Keratinocyte (primary cell): ENCODE measurements around the gene HHIPL2. TPM values are rescaled to one million over a fixed set of nuclear protein-coding genes. Genes with fewer than 3 reads are reported as not detected.

ENCODE experiments used
- DNase-seq: peaks from one replicate; pipeline ENCODE4 v3.0.0-alpha.2; 2011; ENCODE audit warnings: low read depth, missing footprints, low spot score
- FAIRE-seq: peaks from 2 replicates; lab custom pipeline; 2011; peaks lifted over from hg19 to GRCh38; lab: Jason Lieb, UNC
- H2AFZ ChIP-seq: 2 replicates; pipeline ENCODE4 v1.6.0; 2012; ENCODE audit warnings: low read length, control low read depth, inconsistent platforms; ENCODE audit not compliant: control insufficient read depth
- H3K27ac ChIP-seq: 2 replicates; pipeline ENCODE4 v1.5.1; 2011; ENCODE audit warnings: low read length; ENCODE audit not compliant: control insufficient read depth, insufficient read depth
- H3K27me3 ChIP-seq: 3 replicates; pipeline ENCODE4 v1.6.0; 2011; ENCODE audit warnings: low read length; ENCODE audit not compliant: control insufficient read depth, insufficient read depth; ENCODE audit errors: extremely low read depth
- H3K36me3 ChIP-seq, 2 experiments: 2 replicates in 1 of 2; 3 replicates in 1 of 2; pipeline ENCODE4 v1.5.1; 2011; ENCODE audit warnings: low read length in 2 of 2, mild to moderate bottlenecking in 1 of 2; ENCODE audit not compliant: control insufficient read depth in 2 of 2, insufficient read depth in 2 of 2; ENCODE audit errors: extremely low read depth in 1 of 2
- H3K4me1 ChIP-seq: 3 replicates; pipeline ENCODE4 v1.5.1; 2011; ENCODE audit warnings: low read length; ENCODE audit not compliant: control insufficient read depth, insufficient read depth; ENCODE audit errors: extremely low read depth
- H3K4me2 ChIP-seq: 3 replicates; pipeline ENCODE4 v1.6.0; 2011; ENCODE audit warnings: low read depth, low read length; ENCODE audit not compliant: control insufficient read depth, insufficient read depth; ENCODE audit errors: extremely low read depth
- H3K4me3 ChIP-seq, 3 experiments: fragments of 200-600 bp in 1 of 3; sonication (generic) in 1 of 3; 2 replicates in 2 of 3; 3 replicates in 1 of 3; pipeline ENCODE4 v1.5.1; 2011 to 2016; ENCODE audit warnings: low read length in 3 of 3, mild to moderate bottlenecking in 3 of 3, control low read depth in 2 of 3, inconsistent platforms in 1 of 3, low read depth in 1 of 3, mixed read lengths in 1 of 3, mixed run types in 1 of 3, moderate library complexity in 1 of 3; ENCODE audit not compliant: control insufficient read depth in 2 of 3, insufficient read depth in 2 of 3; ENCODE audit errors: extremely low read depth in 1 of 3
- H3K79me2 ChIP-seq: 2 replicates; pipeline ENCODE4 v1.6.0; 2012; ENCODE audit warnings: low read length; ENCODE audit not compliant: control insufficient read depth, insufficient read depth
- H3K9ac ChIP-seq: 3 replicates; pipeline ENCODE4 v1.6.0; 2011; ENCODE audit warnings: low read length; ENCODE audit not compliant: control insufficient read depth, insufficient read depth; ENCODE audit errors: extremely low read depth
- H3K9me1 ChIP-seq: 3 replicates; pipeline ENCODE4 v1.6.0; 2011; ENCODE audit warnings: low read length; ENCODE audit not compliant: control insufficient read depth, insufficient read depth; ENCODE audit errors: extremely low read depth
- H3K9me3 ChIP-seq: 2 replicates; pipeline ENCODE4 v1.5.1; 2012; ENCODE audit warnings: low read depth, low read length; ENCODE audit not compliant: control insufficient read depth
- H4K20me1 ChIP-seq: 3 replicates; pipeline ENCODE4 v1.6.0; 2011; ENCODE audit warnings: low read length; ENCODE audit not compliant: control insufficient read depth, insufficient read depth; ENCODE audit errors: extremely low read depth
- EZH2 ChIP-seq: IDR thresholded peaks from one replicate; pipeline ENCODE4 v1.6.1; 2012; ENCODE audit warnings: inconsistent platforms, mild to moderate bottlenecking, low read length, moderate library complexity
- dilution Hi-C: fragments of 300-500 bp; cut with MboI; formaldehyde crosslinking; loops from one replicate; pipeline ENCODE4 v1.7.0; 2020; ENCODE audit warnings: low sequenced_read_pairs; ENCODE audit not compliant: extremely low pct_ligation_motif_present
- polyA plus RNA-seq, 5 experiments: library from polyadenylated mRNA; depleted of rRNA in 3 of 5; stranded (reverse) in 3 of 5; stranded (forward) in 1 of 5; unstranded in 1 of 5; fragments of >200 nt; gene quantifications; 1 replicate in 1 of 5; 2 replicates in 3 of 5; 3 replicates in 1 of 5; pipeline versions ENCODE4 v1.2.1 to v1.2.3, GENCODE V29; 2011 to 2012; ENCODE audit warnings: missing spikeins in 2 of 5, low read depth in 1 of 5, low replicate concordance in 1 of 5
- TF ChIP-seq, protein P1 (sequence below), 3 experiments: IDR thresholded peaks in 1 of 3; conservative IDR thresholded peaks in 1 of 3; optimal IDR thresholded peaks in 1 of 3; 2 replicates in 2 of 3; 3 replicates in 1 of 3; pipeline versions ENCODE3 to v1.5.1; 2011; ENCODE audit warnings: low read length in 3 of 3, mild to moderate bottlenecking in 3 of 3, moderate library complexity in 2 of 3, control low read depth in 1 of 3, inconsistent platforms in 1 of 3; ENCODE audit not compliant: insufficient read depth in 2 of 3; ENCODE audit errors: extremely low read depth in 1 of 3

Gene HHIPL2
- polyA plus RNA-seq, 1 donor (not counting 4 experiments of a cell fraction or from before 2014, with no cell fraction given): 0.16 TPM

DNA sequence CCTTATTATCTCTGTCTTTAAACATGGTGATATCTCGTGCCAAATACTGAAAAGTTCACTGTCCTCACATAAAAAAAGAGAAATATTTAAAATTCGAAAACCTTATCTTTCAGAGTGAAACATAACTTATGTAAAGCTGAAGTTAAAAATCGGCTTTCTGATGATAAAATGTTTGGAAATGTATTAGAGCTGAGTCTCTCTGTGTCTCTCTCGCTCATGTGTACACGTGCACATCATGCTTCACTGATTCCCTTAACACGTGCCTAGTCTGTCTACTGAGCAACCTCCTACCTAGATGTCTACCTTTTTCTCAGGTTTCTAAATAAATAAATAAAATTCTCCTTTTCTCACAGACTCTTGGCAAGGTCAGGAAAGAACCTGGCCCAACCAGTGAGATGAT lies 17.1 kb downstream of the HHIPL2 start:
- Histone ChIP-seq H3K4me3 (no peak overlapping the region), H3K27me3 (no peaks in the 10 kb centered on the region), H4K20me1 (no peaks in the 10 kb centered on the region), H3K9ac (no peak overlapping the region), H2AFZ (no peak overlapping the region), H3K36me3 (no peaks in the 10 kb centered on the region), H3K9me3 (no peaks in the 10 kb centered on the region), H3K79me2 (no peaks in the 10 kb centered on the region), H3K27ac (no peak overlapping the region), H3K4me2 (no peak overlapping the region), H3K4me1 (no peaks in the 10 kb centered on the region), H3K9me1 (no peaks in the 10 kb centered on the region)
- dilution Hi-C loops: no loop called here
- TF ChIP-seq, protein P1, sequence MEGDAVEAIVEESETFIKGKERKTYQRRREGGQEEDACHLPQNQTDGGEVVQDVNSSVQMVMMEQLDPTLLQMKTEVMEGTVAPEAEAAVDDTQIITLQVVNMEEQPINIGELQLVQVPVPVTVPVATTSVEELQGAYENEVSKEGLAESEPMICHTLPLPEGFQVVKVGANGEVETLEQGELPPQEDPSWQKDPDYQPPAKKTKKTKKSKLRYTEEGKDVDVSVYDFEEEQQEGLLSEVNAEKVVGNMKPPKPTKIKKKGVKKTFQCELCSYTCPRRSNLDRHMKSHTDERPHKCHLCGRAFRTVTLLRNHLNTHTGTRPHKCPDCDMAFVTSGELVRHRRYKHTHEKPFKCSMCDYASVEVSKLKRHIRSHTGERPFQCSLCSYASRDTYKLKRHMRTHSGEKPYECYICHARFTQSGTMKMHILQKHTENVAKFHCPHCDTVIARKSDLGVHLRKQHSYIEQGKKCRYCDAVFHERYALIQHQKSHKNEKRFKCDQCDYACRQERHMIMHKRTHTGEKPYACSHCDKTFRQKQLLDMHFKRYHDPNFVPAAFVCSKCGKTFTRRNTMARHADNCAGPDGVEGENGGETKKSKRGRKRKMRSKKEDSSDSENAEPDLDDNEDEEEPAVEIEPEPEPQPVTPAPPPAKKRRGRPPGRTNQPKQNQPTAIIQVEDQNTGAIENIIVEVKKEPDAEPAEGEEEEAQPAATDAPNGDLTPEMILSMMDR (optimal IDR thresholded peaks at IDR 0.05 in 1 of 3, IDR thresholded peaks at IDR 0.05 in 1 of 3, conservative IDR thresholded peaks at IDR 0.05 in 1 of 3; ENCODE audit: extremely low read depth in 1 of 3, insufficient read depth in 2 of 3, low read length in 3 of 3): no peak
- TF ChIP-seq EZH2: no peak
- DNase-seq (no peak), FAIRE-seq (no peak)

DNA sequence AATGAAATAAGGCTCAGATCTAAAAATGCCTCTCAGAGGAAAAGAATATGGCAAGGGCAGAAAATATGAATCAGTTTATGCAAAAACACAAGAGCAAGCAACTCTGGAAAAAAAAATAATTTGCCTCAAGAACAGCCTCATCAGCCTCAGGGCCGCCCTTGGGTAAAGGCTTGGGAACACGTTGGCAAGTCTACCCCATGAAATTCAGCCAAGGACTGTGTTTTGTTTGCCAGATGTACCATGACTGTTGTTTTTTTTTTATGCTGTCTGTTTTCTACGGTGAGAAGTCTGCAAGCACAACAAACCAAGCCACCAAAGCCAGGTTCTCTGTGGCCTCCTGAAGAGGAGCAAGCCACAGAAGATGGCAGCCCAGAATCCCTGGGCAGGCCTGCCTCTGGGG lies 18.0 kb downstream of the HHIPL2 start:
- Histone ChIP-seq H2AFZ (no peak overlapping the region), H3K27ac (no peak overlapping the region), H3K36me3 (no peaks in the 10 kb centered on the region), H3K79me2 (no peaks in the 10 kb centered on the region), H3K9me1 (no peaks in the 10 kb centered on the region), H3K9ac (no peak overlapping the region), H3K27me3 (no peaks in the 10 kb centered on the region), H3K4me3 (no peak overlapping the region), H3K9me3 (no peaks in the 10 kb centered on the region), H4K20me1 (no peaks in the 10 kb centered on the region), H3K4me2 (no peak overlapping the region), H3K4me1 (no peaks in the 10 kb centered on the region)
- DNase-seq (no peak), FAIRE-seq (no peak)
- dilution Hi-C loops: no loop called here
- TF ChIP-seq, protein P1 (optimal IDR thresholded peaks at IDR 0.05 in 1 of 3, IDR thresholded peaks at IDR 0.05 in 1 of 3, conservative IDR thresholded peaks at IDR 0.05 in 1 of 3; ENCODE audit: extremely low read depth in 1 of 3, insufficient read depth in 2 of 3, low read length in 3 of 3): no peak
- TF ChIP-seq EZH2: no peak
